Measurements from ENCODE around the gene MAP1B. TPM values are rescaled to one million over a fixed set of nuclear protein-coding genes. Genes with fewer than 3 reads are reported as not detected.
A peak's percentile ranks its signal among the peaks of the same experiment; 100 is the strongest.

The MAP1B gene
- total and polyA plus RNA-seq, 9 of the 15 experiments (the other 6 are each of a cell fraction or from before 2014, with no cell fraction given) = 5.2 to 66.1 (median 17.3) TPM

GRCh38 chr5:72106817-72107130, 501 bp upstream of the MAP1B start (continued):
- no peak for TF ChIP-seq ZNF3 (CRISPR knock-in tag; IDR thresholded peaks at IDR 0.05)
- 0 out of 4 replicates have a peak, but pooled peaks of 1 of the 2 experiments have one; percentile 9 for TF ChIP-seq MNT (conservative IDR thresholded peaks at IDR 0.05)
- no peak for TF ChIP-seq ERF (CRISPR knock-in tag; IDR thresholded peaks at IDR 0.05)
- no peak for TF ChIP-seq LARP7 (IDR thresholded peaks at IDR 0.05)
- no peak for TF ChIP-seq MTA3 (IDR thresholded peaks at IDR 0.05; ENCODE audit: borderline replicate concordance)
- 0 out of 2 replicates have a peak, but pooled peaks have one; percentile 59 for TF ChIP-seq HBP1 (CRISPR knock-in tag; IDR thresholded peaks at IDR 0.05)
- TF ChIP-seq ZFX (CRISPR knock-in tag; IDR thresholded peaks at IDR 0.05) = no peak; the same call in none of the 2 replicates
- no peak for TF ChIP-seq PML (IDR thresholded peaks at IDR 0.05; ENCODE audit: low read length)
- TF ChIP-seq RNF2 (IDR thresholded peaks at IDR 0.05) = no peak
- TF ChIP-seq NFATC3 (IDR thresholded peaks at IDR 0.05) = no peak
- no peak for TF ChIP-seq ZNF274 (IDR thresholded peaks at IDR 0.05; ENCODE audit: borderline replicate concordance, low read depth, low read length)
- TF ChIP-seq MGA (IDR thresholded peaks at IDR 0.05) = peak; percentile 66

Data from K562 (cell line).